Activated CD8-positive, alpha-beta T cell treated with anti-CD3 and anti-CD28 coated beads for 36 hours (primary cell): ENCODE results near the gene UBASH3A. TPM values are rescaled to one million over a fixed set of nuclear protein-coding genes. Genes with fewer than 3 reads are reported as not detected.

ENCODE experiments used
- ATAC-seq: fragments of 200-7000 bp; cut with Tn5 transposase; one replicate; pipeline ENCODE4 v1.10.0; 2021; ENCODE audit warnings: mild to moderate bottlenecking, moderate library complexity
- CTCF ChIA-PET: fragments of 350-600 bp; sonication (Branson Sonifier 250); formaldehyde crosslinking; loops from one replicate; lab custom pipeline; 2021; ENCODE audit warnings: antibody characterized with exemption; lab: Charles Lee
- POLR2A ChIA-PET: fragments of 350-600 bp; sonication (Branson Sonifier 250); formaldehyde crosslinking; loops from one replicate; lab custom pipeline; 2021; ENCODE audit warnings: antibody characterized with exemption; lab: Charles Lee
- DNase-seq: peaks from one replicate; pipeline ENCODE4 v3.0.0-alpha.2; 2020
- H3K27ac Mint-ChIP-seq: one replicate; pipeline ENCODE4 v1.8.0; 2021; ENCODE audit warnings: mild to moderate bottlenecking, mixed read lengths
- H3K27me3 Mint-ChIP-seq: one replicate; pipeline ENCODE4 v1.8.0; 2021; ENCODE audit warnings: mixed read lengths
- H3K36me3 Mint-ChIP-seq: one replicate; pipeline ENCODE4 v1.8.0; 2021; ENCODE audit warnings: low read depth, mixed read lengths
- H3K4me1 Mint-ChIP-seq: one replicate; pipeline ENCODE4 v1.8.0; 2021; ENCODE audit warnings: low read depth, mixed read lengths
- H3K4me3 Mint-ChIP-seq: one replicate; pipeline ENCODE4 v1.8.0; 2021; ENCODE audit warnings: mild to moderate bottlenecking, moderate library complexity, mixed read lengths
- H3K9me3 Mint-ChIP-seq: one replicate; pipeline ENCODE4 v1.8.0; 2021; ENCODE audit warnings: mixed read lengths
- intact Hi-C: fragments of 100-400 bp; cut with micrococcal nuclease; formaldehyde crosslinking; loops from one replicate; pipeline ENCODE4 v1.10.0; 2022
- total RNA-seq, 2 experiments: library from RNA; stranded (reverse); gene quantifications; one replicate each; pipeline ENCODE4 v1.2.3, GENCODE V29; 2021
- TF ChIP-seq, protein P1 (sequence below): fragments of 200-600 bp; IDR thresholded peaks from one replicate; pipeline ENCODE4 v1.8.0; 2022; ENCODE audit warnings: antibody characterized with exemption, mild to moderate bottlenecking

UBASH3A gene
- total RNA-seq, 2 experiments from 2014 or later: 48.7 to 52.9 TPM

DNA sequence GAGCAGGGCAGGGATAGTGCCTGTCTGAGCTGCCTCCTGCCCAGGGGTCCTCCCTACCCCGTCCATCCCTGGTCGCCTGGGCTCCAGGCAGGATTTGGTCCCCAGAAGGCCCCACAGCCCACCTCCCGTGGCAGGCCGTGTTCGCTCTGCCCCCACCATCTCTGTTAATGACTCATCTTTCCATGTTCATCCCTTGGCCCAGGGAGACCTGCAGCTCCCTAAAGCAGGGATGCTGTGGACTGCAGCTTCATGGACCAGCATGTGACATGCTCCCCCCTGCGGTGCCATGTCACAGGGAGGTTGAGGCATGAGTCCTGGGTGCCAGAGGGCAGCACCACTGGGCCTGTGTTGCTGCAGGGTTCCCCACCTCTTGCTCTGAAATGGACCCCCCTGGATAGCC lies 26.8 kb downstream of the UBASH3A start:
- H3K27ac Mint-ChIP-seq: no peak overlapping the region
- H3K4me3 Mint-ChIP-seq: no peak overlapping the region
- peaks cover 54% of the 10 kb centered on the region for H3K4me1 Mint-ChIP-seq
- CTCF ChIA-PET: interaction anchor here (1.2 to 2.1 kb wide), 2 partner anchors 49 to 93 kb away, joined by 4 to 6 read pairs; no protein-coding TSS in a partner anchor
- peaks cover 6% of the 10 kb centered on the region for H3K9me3 Mint-ChIP-seq
- no peak for DNase-seq
- TF ChIP-seq, protein P1, sequence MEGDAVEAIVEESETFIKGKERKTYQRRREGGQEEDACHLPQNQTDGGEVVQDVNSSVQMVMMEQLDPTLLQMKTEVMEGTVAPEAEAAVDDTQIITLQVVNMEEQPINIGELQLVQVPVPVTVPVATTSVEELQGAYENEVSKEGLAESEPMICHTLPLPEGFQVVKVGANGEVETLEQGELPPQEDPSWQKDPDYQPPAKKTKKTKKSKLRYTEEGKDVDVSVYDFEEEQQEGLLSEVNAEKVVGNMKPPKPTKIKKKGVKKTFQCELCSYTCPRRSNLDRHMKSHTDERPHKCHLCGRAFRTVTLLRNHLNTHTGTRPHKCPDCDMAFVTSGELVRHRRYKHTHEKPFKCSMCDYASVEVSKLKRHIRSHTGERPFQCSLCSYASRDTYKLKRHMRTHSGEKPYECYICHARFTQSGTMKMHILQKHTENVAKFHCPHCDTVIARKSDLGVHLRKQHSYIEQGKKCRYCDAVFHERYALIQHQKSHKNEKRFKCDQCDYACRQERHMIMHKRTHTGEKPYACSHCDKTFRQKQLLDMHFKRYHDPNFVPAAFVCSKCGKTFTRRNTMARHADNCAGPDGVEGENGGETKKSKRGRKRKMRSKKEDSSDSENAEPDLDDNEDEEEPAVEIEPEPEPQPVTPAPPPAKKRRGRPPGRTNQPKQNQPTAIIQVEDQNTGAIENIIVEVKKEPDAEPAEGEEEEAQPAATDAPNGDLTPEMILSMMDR: no peak
- intact Hi-C loops: no loop called here
- peaks cover 91% of the 10 kb centered on the region for H3K36me3 Mint-ChIP-seq
- ATAC-seq: no peak
- H3K27me3 Mint-ChIP-seq: no peaks in the 10 kb centered on the region
- POLR2A ChIA-PET: interaction anchor here (0.7 to 1.4 kb wide), 6 partner anchors 9 to 429 kb away, joined by 3 to 5 read pairs (median 3); no protein-coding TSS in a partner anchor

DNA sequence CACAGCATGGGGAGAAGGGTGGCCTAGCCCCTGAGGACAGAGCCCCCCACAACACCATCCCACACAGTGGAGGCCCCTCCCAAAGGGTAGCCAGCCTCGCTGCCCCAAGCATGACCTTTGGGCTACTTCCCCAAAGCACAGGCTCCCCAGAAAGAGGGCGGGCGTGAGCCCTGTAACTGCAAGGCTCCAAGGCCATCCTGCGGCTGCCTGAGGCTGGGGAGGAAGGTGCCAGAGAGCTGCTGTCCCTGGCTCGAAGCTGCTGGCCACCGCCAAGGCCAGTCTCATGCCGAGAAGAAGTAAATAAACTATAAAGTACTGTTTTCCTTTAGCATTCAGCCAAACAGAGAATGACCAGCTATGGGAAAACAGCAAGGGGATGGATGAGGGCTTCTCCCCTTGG lies 27.5 kb downstream of the UBASH3A start:
- ATAC-seq: no peak
- intact Hi-C loops: no loop called here
- no peaks in the 10 kb centered on the region for H3K27me3 Mint-ChIP-seq
- no peak for DNase-seq
- no peak overlapping the region for H3K27ac Mint-ChIP-seq
- peaks cover 91% of the 10 kb centered on the region for H3K36me3 Mint-ChIP-seq
- H3K9me3 Mint-ChIP-seq: peaks cover 6% of the 10 kb centered on the region
- CTCF ChIA-PET: no interaction called here
- POLR2A ChIA-PET: interaction anchor here (0.7 to 1.4 kb wide), 3 partner anchors 8 to 74 kb away, joined by 3 to 5 read pairs (median 3); no protein-coding TSS in a partner anchor
- TF ChIP-seq, protein P1: no peak
- peaks cover 52% of the 10 kb centered on the region for H3K4me1 Mint-ChIP-seq
- no peak overlapping the region for H3K4me3 Mint-ChIP-seq

DNA sequence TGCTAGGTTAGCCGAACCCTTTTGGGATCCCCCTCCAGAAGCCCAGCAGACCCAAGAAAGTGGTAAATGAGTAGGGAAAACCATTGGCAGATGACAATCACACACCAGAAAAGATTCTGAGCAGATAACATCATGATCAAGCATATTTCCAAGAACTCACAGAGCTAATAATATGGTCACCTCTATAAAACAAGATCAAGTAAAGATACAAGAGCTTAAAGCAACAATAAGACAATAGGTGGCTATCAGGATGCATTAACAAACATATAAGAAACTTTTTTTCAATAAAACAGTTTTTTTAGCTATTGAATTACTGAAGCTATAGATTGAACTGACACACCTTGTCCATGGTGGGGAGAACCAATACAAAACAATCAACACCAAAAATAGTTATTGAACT lies 29.0 kb downstream of the UBASH3A start:
- H3K4me3 Mint-ChIP-seq: no peak overlapping the region
- POLR2A ChIA-PET: interaction anchor here (0.7 to 2.4 kb wide), 3 partner anchors 9 to 28 kb away, joined by 3 to 12 read pairs (median 5); no protein-coding TSS in a partner anchor
- TF ChIP-seq, protein P1: no peak
- peaks cover 49% of the 10 kb centered on the region for H3K4me1 Mint-ChIP-seq
- peaks cover 91% of the 10 kb centered on the region for H3K36me3 Mint-ChIP-seq
- no peak for DNase-seq
- no peak overlapping the region for H3K27ac Mint-ChIP-seq
- no peaks in the 10 kb centered on the region for H3K27me3 Mint-ChIP-seq
- CTCF ChIA-PET: interaction anchor here (0.5 to 0.6 kb wide), 2 partner anchors 51 to 123 kb away, joined by 3 read pairs; no protein-coding TSS in a partner anchor
- H3K9me3 Mint-ChIP-seq: peaks cover 6% of the 10 kb centered on the region
- intact Hi-C loops: no loop called here
- no peak for ATAC-seq

GRCh38 chr21:42433946-42434551 lies 30.3 kb downstream of the UBASH3A start:
- TF ChIP-seq, protein P1: no peak
- peak; percentile 68 for ATAC-seq
- peaks cover 6% of the 10 kb centered on the region for H3K9me3 Mint-ChIP-seq
- H3K27ac Mint-ChIP-seq: no peak overlapping the region
- H3K27me3 Mint-ChIP-seq: no peaks in the 10 kb centered on the region
- ChIA-PET CTCF (interaction anchor here (1.1 kb wide), 1 partner anchor 9 kb away, joined by 3 read pairs; no protein-coding TSS in a partner anchor), POLR2A (interaction anchor here (0.7 to 2.4 kb wide), 5 partner anchors 10 to 59 kb away, joined by 3 to 12 read pairs (median 3); no protein-coding TSS in a partner anchor)
- peaks cover 58% of the 10 kb centered on the region for H3K4me1 Mint-ChIP-seq
- no peak for DNase-seq
- H3K4me3 Mint-ChIP-seq: no peak overlapping the region
- peaks cover 94% of the 10 kb centered on the region for H3K36me3 Mint-ChIP-seq
- intact Hi-C loops: no loop called here

DNA sequence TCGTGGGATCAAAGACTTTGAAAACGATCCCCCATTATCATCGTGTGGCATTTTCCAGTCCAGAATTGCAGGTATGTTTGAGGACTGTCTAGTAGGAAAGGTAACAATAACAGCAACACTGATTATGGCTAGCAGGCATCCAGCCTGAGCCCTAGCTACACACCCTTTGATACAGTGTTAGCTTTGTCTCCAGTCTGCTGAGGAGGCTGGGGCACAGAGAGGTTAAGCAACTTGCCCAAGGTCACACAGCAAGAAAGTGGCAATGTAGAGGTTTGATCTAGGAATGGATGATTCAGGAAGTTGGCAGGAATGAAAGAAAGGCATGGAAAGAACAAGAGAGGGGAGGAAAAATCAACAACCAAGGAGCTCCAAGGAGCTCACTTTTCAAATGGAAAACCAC lies 31.2 kb downstream of the UBASH3A start:
- H3K4me3 Mint-ChIP-seq: no peak overlapping the region
- POLR2A ChIA-PET: interaction anchor here (1.4 to 2.4 kb wide), 3 partner anchors 11 to 60 kb away, joined by 3 to 12 read pairs (median 3); no protein-coding TSS in a partner anchor
- H3K27me3 Mint-ChIP-seq: peaks cover 2% of the 10 kb centered on the region
- peaks cover 66% of the 10 kb centered on the region for H3K4me1 Mint-ChIP-seq
- H3K27ac Mint-ChIP-seq: peak overlapping the region; percentile 29
- intact Hi-C loops: no loop called here
- DNase-seq: no peak
- CTCF ChIA-PET: interaction anchor here (1.1 kb wide), 1 partner anchor 9 kb away, joined by 3 read pairs; no protein-coding TSS in a partner anchor
- TF ChIP-seq, protein P1: no peak
- ATAC-seq: no peak
- peaks cover 10% of the 10 kb centered on the region for H3K9me3 Mint-ChIP-seq
- H3K36me3 Mint-ChIP-seq: peaks cover 94% of the 10 kb centered on the region
